ENCODE data around the gene CTAGE1. TPM values are rescaled to one million over a fixed set of nuclear protein-coding genes. Genes with fewer than 3 reads are reported as not detected.

The CTAGE1 gene
- total RNA-seq, 2 experiments from 2014 or later = not detected

- no peaks in the 10 kb centered on the region for H3K36me3 ChIP-seq (ENCODE audit: insufficient read depth, low read length)
- DNase-seq (ENCODE audit: low spot score) = no peak
- no peaks in the 10 kb centered on the region for H3K9me2 ChIP-seq (ENCODE audit: insufficient read depth, low read length)
- no peak overlapping the region for H3K4me2 ChIP-seq (ENCODE audit: low read length)
- no peak overlapping the region for H3K27ac ChIP-seq (ENCODE audit: low read depth, low read length, poor library complexity, severe bottlenecking)
- H3K9me3 ChIP-seq (ENCODE audit: low read length) = no peaks in the 10 kb centered on the region
- no peaks in the 10 kb centered on the region for H3K4me1 ChIP-seq (ENCODE audit: insufficient read depth, low read length, poor library complexity, severe bottlenecking)
- no peaks in the 10 kb centered on the region for H4K20me1 ChIP-seq (ENCODE audit: insufficient read depth, low read length)
- no peak overlapping the region for H3K4me3 ChIP-seq (ENCODE audit: low read depth, low read length, poor library complexity, severe bottlenecking)
- no TSS peak for BruUV-seq (replicated peaks)
- H2AFZ ChIP-seq (ENCODE audit: low read length) = no peak overlapping the region
- POLR2A ChIA-PET = no interaction called here
- TF ChIP-seq CTCF (conservative IDR thresholded peaks at IDR 0.05; ENCODE audit: low read length) (no peak), EZH2phosphoT487 (IDR thresholded peaks at IDR 0.05; ENCODE audit: borderline replicate concordance, low read depth, low read length) (no peak)
- no peaks in the 10 kb centered on the region for H3K79me2 ChIP-seq (ENCODE audit: insufficient read depth, low read depth, low read length)
- CTCF ChIA-PET (ENCODE audit: unreplicated experiment) = no interaction called here
- intact Hi-C loops (cut with micrococcal nuclease; ENCODE audit: unreplicated experiment) = no loop called here
These were observed 47.3 kb downstream of the CTAGE1 start for GRCh38 chr18:22370414-22370813.

GRCh38 chr18:22368021-22368420 lies 49.7 kb downstream of the CTAGE1 start:
- H3K27ac ChIP-seq (ENCODE audit: low read depth, low read length, poor library complexity, severe bottlenecking) = no peak overlapping the region
- no peaks in the 10 kb centered on the region for H4K20me1 ChIP-seq (ENCODE audit: insufficient read depth, low read length)
- no peak overlapping the region for H2AFZ ChIP-seq (ENCODE audit: low read length)
- POLR2A ChIA-PET = interaction anchor here (0.7 to 1.0 kb wide), 3 partner anchors 15 to 733 kb away, joined by 3 to 4 read pairs (median 4); no protein-coding TSS in a partner anchor
- H3K79me2 ChIP-seq (ENCODE audit: insufficient read depth, low read depth, low read length) = no peaks in the 10 kb centered on the region
- CTCF ChIA-PET (ENCODE audit: unreplicated experiment) = no interaction called here
- no peak overlapping the region for H3K4me3 ChIP-seq (ENCODE audit: low read depth, low read length, poor library complexity, severe bottlenecking)
- H3K36me3 ChIP-seq (ENCODE audit: insufficient read depth, low read length) = no peaks in the 10 kb centered on the region
- no peak overlapping the region for H3K4me2 ChIP-seq (ENCODE audit: low read length)
- H3K9me3 ChIP-seq (ENCODE audit: low read length) = no peaks in the 10 kb centered on the region
- intact Hi-C loops (cut with micrococcal nuclease; ENCODE audit: unreplicated experiment) = no loop called here
- H3K9me2 ChIP-seq (ENCODE audit: insufficient read depth, low read length) = no peaks in the 10 kb centered on the region
- no peaks in the 10 kb centered on the region for H3K4me1 ChIP-seq (ENCODE audit: insufficient read depth, low read length, poor library complexity, severe bottlenecking)
- BruUV-seq (replicated peaks) = no TSS peak
- DNase-seq (ENCODE audit: low spot score) = no peak
- TF ChIP-seq EZH2phosphoT487 (IDR thresholded peaks at IDR 0.05; ENCODE audit: borderline replicate concordance, low read depth, low read length) (no peak), CTCF (conservative IDR thresholded peaks at IDR 0.05; ENCODE audit: low read length) (no peak)

- Histone ChIP-seq H3K4me3 (ENCODE audit: low read depth, low read length, poor library complexity, severe bottlenecking) (no peak overlapping the region), H4K20me1 (ENCODE audit: insufficient read depth, low read length) (no peaks in the 10 kb centered on the region), H3K36me3 (ENCODE audit: insufficient read depth, low read length) (no peaks in the 10 kb centered on the region), H3K4me2 (ENCODE audit: low read length) (no peak overlapping the region), H3K9me2 (ENCODE audit: insufficient read depth, low read length) (no peaks in the 10 kb centered on the region), H3K4me1 (ENCODE audit: insufficient read depth, low read length, poor library complexity, severe bottlenecking) (no peaks in the 10 kb centered on the region), H3K9me3 (ENCODE audit: low read length) (no peaks in the 10 kb centered on the region), H3K27ac (ENCODE audit: low read depth, low read length, poor library complexity, severe bottlenecking) (no peak overlapping the region), H3K79me2 (ENCODE audit: insufficient read depth, low read depth, low read length) (no peaks in the 10 kb centered on the region), H2AFZ (ENCODE audit: low read length) (no peak overlapping the region)
- intact Hi-C loops (cut with micrococcal nuclease; ENCODE audit: unreplicated experiment) = no loop called here
- CTCF ChIA-PET (ENCODE audit: unreplicated experiment) = no interaction called here
- POLR2A ChIA-PET = interaction anchor here (0.6 kb wide), 1 partner anchor 50 kb away, joined by 3 read pairs; no protein-coding TSS in a partner anchor
- no peak for TF ChIP-seq CTCF (conservative IDR thresholded peaks at IDR 0.05; ENCODE audit: low read length)
- no peak for TF ChIP-seq EZH2phosphoT487 (IDR thresholded peaks at IDR 0.05; ENCODE audit: borderline replicate concordance, low read depth, low read length)
- no TSS peak for BruUV-seq (replicated peaks)
- no peak for DNase-seq (ENCODE audit: low spot score)
These were observed 50.4 kb downstream of the CTAGE1 start for GRCh38 chr18:22367303-22367702.
